Neural cell (in vitro differentiated cells): ENCODE results near the gene MSI2.

ENCODE experiments used
- EP300 ChIP-seq: fragments of 450-650 bp; conservative IDR thresholded peaks from 2 replicates; pipeline ENCODE4 v1.6.1; 2014; ENCODE audit warnings: antibody characterized with exemption, mild to moderate bottlenecking, moderate library complexity; ENCODE audit not compliant: poor library complexity, severe bottlenecking
- EZH2 ChIP-seq: fragments of 200-600, 300-800 bp; shearing (Covaris generic), sonication (generic); IDR thresholded peaks from 2 replicates; pipeline ENCODE4 v1.6.1; 2014; ENCODE audit warnings: antibody characterized with exemption, low read length, borderline replicate concordance, mild to moderate bottlenecking; ENCODE audit not compliant: insufficient read depth, poor library complexity, severe bottlenecking
- TF ChIP-seq, protein P1 (sequence below): fragments of 450-650 bp; IDR thresholded peaks from 2 replicates; pipeline ENCODE4 v1.5.1; 2014; ENCODE audit warnings: antibody characterized with exemption, mild to moderate bottlenecking, moderate library complexity; ENCODE audit not compliant: poor library complexity, severe bottlenecking

DNA sequence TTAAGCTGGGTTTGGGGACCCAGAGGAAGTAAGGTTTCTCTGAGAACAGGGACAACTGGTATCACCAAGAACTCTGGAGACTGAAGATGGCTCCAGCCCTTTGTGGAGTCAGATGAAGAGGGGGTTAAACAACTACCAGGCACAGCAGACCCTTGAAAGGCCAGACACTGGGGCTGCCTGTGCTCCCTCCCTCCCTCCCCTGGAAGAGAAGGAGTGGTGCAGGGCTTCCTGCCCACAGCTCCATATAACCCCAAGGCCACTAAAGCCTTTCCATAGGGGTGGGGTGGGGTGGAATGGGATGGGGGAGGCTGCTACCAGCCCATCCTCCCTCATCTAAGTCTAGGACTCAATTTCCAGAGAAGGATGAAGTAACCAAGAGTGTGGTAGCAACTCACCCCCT lies 422.1 kb downstream of the MSI2 start:
- TF ChIP-seq, protein P1, sequence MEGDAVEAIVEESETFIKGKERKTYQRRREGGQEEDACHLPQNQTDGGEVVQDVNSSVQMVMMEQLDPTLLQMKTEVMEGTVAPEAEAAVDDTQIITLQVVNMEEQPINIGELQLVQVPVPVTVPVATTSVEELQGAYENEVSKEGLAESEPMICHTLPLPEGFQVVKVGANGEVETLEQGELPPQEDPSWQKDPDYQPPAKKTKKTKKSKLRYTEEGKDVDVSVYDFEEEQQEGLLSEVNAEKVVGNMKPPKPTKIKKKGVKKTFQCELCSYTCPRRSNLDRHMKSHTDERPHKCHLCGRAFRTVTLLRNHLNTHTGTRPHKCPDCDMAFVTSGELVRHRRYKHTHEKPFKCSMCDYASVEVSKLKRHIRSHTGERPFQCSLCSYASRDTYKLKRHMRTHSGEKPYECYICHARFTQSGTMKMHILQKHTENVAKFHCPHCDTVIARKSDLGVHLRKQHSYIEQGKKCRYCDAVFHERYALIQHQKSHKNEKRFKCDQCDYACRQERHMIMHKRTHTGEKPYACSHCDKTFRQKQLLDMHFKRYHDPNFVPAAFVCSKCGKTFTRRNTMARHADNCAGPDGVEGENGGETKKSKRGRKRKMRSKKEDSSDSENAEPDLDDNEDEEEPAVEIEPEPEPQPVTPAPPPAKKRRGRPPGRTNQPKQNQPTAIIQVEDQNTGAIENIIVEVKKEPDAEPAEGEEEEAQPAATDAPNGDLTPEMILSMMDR: no peak
- TF ChIP-seq EP300: no peak
- TF ChIP-seq EZH2: no peak
